ENCODE measurements around the gene RNF157. TPM values are rescaled to one million over a fixed set of nuclear protein-coding genes. Genes with fewer than 3 reads are reported as not detected.

The RNF157 gene
- total and polyA plus RNA-seq, 2 of the 13 experiments (the other 11 are each of a cell fraction or from before 2014, with no cell fraction given): 0.44 to 1.5 TPM

GRCh38 chr17:76103274-76104139, 136.8 kb downstream of the RNF157 start, which contains the start of gene EXOC7 (continued):
- TF ChIP-seq, protein P1, sequence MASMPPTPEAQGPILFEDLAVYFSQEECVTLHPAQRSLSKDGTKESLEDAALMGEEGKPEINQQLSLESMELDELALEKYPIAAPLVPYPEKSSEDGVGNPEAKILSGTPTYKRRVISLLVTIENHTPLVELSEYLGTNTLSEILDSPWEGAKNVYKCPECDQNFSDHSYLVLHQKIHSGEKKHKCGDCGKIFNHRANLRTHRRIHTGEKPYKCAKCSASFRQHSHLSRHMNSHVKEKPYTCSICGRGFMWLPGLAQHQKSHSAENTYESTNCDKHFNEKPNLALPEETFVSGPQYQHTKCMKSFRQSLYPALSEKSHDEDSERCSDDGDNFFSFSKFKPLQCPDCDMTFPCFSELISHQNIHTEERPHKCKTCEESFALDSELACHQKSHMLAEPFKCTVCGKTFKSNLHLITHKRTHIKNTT (CRISPR knock-in tag; IDR thresholded peaks at IDR 0.05): no peak
- no peak; the same call in 1 of the 2 replicates for TF ChIP-seq FOSL2 (CRISPR knock-in tag; IDR thresholded peaks at IDR 0.05)
- TF ChIP-seq ZNF7 (CRISPR knock-in tag; IDR thresholded peaks at IDR 0.05): 0 out of 2 replicates have a peak, but pooled peaks have one; percentile 5
- no peak; the same call in 1 of the 2 replicates for TF ChIP-seq ZNF446 (CRISPR knock-in tag; IDR thresholded peaks at IDR 0.05)
- TF ChIP-seq AKAP8 (CRISPR knock-in tag; IDR thresholded peaks at IDR 0.05): peak; percentile 82; the same call in 1 of the 2 replicates
- TF ChIP-seq, protein P2, sequence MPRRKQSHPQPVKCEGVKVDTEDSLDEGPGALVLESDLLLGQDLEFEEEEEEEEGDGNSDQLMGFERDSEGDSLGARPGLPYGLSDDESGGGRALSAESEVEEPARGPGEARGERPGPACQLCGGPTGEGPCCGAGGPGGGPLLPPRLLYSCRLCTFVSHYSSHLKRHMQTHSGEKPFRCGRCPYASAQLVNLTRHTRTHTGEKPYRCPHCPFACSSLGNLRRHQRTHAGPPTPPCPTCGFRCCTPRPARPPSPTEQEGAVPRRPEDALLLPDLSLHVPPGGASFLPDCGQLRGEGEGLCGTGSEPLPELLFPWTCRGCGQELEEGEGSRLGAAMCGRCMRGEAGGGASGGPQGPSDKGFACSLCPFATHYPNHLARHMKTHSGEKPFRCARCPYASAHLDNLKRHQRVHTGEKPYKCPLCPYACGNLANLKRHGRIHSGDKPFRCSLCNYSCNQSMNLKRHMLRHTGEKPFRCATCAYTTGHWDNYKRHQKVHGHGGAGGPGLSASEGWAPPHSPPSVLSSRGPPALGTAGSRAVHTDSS (CRISPR knock-in tag; conservative IDR thresholded peaks at IDR 0.05): no peak
- TF ChIP-seq, protein P3, sequence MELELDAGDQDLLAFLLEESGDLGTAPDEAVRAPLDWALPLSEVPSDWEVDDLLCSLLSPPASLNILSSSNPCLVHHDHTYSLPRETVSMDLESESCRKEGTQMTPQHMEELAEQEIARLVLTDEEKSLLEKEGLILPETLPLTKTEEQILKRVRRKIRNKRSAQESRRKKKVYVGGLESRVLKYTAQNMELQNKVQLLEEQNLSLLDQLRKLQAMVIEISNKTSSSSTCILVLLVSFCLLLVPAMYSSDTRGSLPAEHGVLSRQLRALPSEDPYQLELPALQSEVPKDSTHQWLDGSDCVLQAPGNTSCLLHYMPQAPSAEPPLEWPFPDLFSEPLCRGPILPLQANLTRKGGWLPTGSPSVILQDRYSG (CRISPR knock-in tag; IDR thresholded peaks at IDR 0.05): no peak
- TF ChIP-seq HOXA5 (CRISPR knock-in tag; IDR thresholded peaks at IDR 0.05): no peak; the same call in 1 of the 2 replicates
- peak; percentile 60; the same call in 1 of the 2 replicates for TF ChIP-seq ZNF563 (CRISPR knock-in tag; IDR thresholded peaks at IDR 0.05)
- TF ChIP-seq AKNA (CRISPR knock-in tag; IDR thresholded peaks at IDR 0.05; ENCODE audit: borderline replicate concordance): no peak
- peak; percentile 77; the same call in 1 of the 2 replicates for TF ChIP-seq ZNF296 (CRISPR knock-in tag; conservative IDR thresholded peaks at IDR 0.05)
- peak; percentile 64; the same call in 1 of the 2 replicates for TF ChIP-seq REPIN1 (CRISPR knock-in tag; IDR thresholded peaks at IDR 0.05; ENCODE audit: borderline replicate concordance, low read depth)
- peak; percentile 81 for TF ChIP-seq XRCC5 (optimal IDR thresholded peaks at IDR 0.05; ENCODE audit: low read length)
- no peak; the same call in 1 of the 2 replicates for TF ChIP-seq ZNF749 (CRISPR knock-in tag; IDR thresholded peaks at IDR 0.05; ENCODE audit: borderline replicate concordance)
- peak; percentile 66; the same call in 1 of the 2 replicates for TF ChIP-seq HOMEZ (CRISPR knock-in tag; IDR thresholded peaks at IDR 0.05; ENCODE audit: low read depth)
- TF ChIP-seq SAP130 (CRISPR knock-in tag; IDR thresholded peaks at IDR 0.05; ENCODE audit: low read depth): peak; percentile 83
- peak; percentile 79 for TF ChIP-seq TAF1 (CRISPR knock-in tag; IDR thresholded peaks at IDR 0.05)
- TF ChIP-seq BRD4 (CRISPR knock-in tag; IDR thresholded peaks at IDR 0.05): 0 out of 2 replicates have a peak, but pooled peaks have one; percentile 18
- no peak for TF ChIP-seq PAX8 (CRISPR knock-in tag; IDR thresholded peaks at IDR 0.05; ENCODE audit: borderline replicate concordance)
